NCI-H748 (cell line): Measurements from ENCODE around the gene IQSEC2.

Experiments
- DNase-seq: peaks from one replicate; lab custom pipeline; 2025; ENCODE audit not compliant: unreplicated experiment; lab: John Stamatoyannopoulos, UW

Gene IQSEC2

GRCh38 chrX:53281321-53281822, at the start of gene IQSEC2:
Gene IQSEC2, minus strand, starts transcription at chrX:53281584.
- no peak for DNase-seq

- DNase-seq = no peak
These were observed 48.9 kb upstream of the IQSEC2 start for GRCh38 chrX:53330331-53330730.

- DNase-seq = no peak
These were observed 43.4 kb upstream of the IQSEC2 start for GRCh38 chrX:53324803-53325202.

GRCh38 chrX:53324085-53324484, 42.7 kb upstream of the IQSEC2 start:
- DNase-seq = no peak

GRCh38 chrX:53323196-53323595, 41.8 kb upstream of the IQSEC2 start:
- DNase-seq = no peak

- DNase-seq = no peak
These were observed 40.6 kb upstream of the IQSEC2 start for GRCh38 chrX:53321943-53322497.

- DNase-seq = peak; percentile 23
These were observed 40.0 kb upstream of the IQSEC2 start for GRCh38 chrX:53321230-53321942.

GRCh38 chrX:53320543-53321229, 39.3 kb upstream of the IQSEC2 start:
- DNase-seq = peak; percentile 23

GRCh38 chrX:53319614-53320542, 38.5 kb upstream of the IQSEC2 start:
- peak; percentile 4 for DNase-seq

GRCh38 chrX:53318766-53319353, 37.5 kb upstream of the IQSEC2 start:
- no peak for DNase-seq

GRCh38 chrX:53317365-53318069, 36.1 kb upstream of the IQSEC2 start:
- DNase-seq = peak; percentile 63

- no peak for DNase-seq
These were observed 35.5 kb upstream of the IQSEC2 start for GRCh38 chrX:53316860-53317237.

GRCh38 chrX:53316111-53316859, 34.9 kb upstream of the IQSEC2 start:
- no peak for DNase-seq

- no peak for DNase-seq
These were observed 32.3 kb upstream of the IQSEC2 start for GRCh38 chrX:53313728-53314105.

GRCh38 chrX:53312946-53313727, 31.8 kb upstream of the IQSEC2 start:
- DNase-seq = peak; percentile 50

- no peak for DNase-seq
These were observed 28.5 kb upstream of the IQSEC2 start for GRCh38 chrX:53309837-53310236.

- no peak for DNase-seq
These were observed 27.5 kb upstream of the IQSEC2 start for GRCh38 chrX:53308836-53309235.
